HPDE6-E6E7 (cell line): ENCODE data around the gene EPHA6.
"Not testable (repeated sequence)": the region's sequence is repeated elsewhere in the genome, so short reads cannot be mapped to it uniquely, and the experiment has no call there.

ENCODE experiments used
- DNase-seq: peaks from one replicate; pipeline ENCODE4 v3.0.0; 2011; ENCODE audit warnings: missing footprints; ENCODE audit errors: extremely low spot score

EPHA6 gene

DNA sequence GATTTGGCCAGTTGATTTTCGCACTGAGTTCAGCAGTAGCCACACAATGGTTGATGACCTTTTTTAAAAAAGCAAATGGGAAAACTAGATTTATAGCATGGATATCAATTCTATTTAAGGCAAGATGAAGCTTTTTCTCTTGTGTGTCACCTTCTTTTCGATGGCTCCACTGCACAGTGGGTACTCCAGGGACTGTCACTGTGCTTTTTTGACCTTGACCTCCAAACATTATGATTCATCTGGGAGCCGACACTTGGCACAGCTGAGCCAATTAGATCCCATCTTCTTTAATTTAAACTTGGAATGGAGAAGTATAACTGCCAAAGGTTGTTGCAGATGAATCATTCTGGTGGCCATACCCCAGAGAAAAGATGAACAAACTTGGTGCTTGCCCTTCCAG lies 367.3 kb downstream of the EPHA6 start:
- DNase-seq, result no peak

DNA sequence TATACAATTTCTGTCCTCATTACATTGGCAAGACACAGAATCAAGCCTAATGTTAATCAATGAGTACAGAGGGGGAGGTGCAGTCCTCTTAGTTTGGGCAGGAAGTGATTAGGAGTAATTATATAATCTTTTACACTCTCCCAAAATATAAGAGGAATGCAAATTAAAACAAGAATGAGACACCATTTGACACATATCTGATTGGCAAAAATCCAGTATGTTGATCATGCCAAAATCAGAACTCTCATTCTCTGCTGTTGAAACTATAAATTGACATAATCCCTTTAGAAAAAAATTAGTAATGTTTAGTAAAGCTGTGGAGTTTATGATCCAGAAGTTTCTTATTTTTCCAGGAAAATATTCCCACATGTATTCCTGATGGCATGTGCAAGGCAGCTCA lies 373.4 kb downstream of the EPHA6 start:
- DNase-seq, result no peak

- DNase-seq, result no peak
These were observed 375.4 kb downstream of the EPHA6 start for GRCh38 chr3:97189835-97190234.

DNA sequence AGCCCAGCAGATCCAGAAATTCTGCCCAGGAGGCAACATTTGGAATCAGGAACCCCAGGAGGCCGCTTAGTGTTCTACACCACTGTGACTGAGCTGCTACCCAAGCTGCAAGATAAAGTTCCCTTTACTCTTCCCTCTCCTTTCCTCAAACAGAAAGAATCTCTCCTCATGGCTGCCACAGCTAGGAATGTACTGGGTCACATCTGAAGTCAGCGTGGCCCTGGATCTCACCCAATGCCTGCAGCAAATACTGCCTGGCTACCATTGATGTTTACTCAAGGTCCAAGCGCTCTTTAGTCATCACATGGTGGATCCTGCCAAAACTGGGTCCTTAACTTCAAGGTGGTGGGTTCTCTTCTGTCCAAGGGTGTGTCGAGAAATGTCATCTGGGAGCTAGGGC lies 382.7 kb downstream of the EPHA6 start:
- DNase-seq, result no peak

DNA sequence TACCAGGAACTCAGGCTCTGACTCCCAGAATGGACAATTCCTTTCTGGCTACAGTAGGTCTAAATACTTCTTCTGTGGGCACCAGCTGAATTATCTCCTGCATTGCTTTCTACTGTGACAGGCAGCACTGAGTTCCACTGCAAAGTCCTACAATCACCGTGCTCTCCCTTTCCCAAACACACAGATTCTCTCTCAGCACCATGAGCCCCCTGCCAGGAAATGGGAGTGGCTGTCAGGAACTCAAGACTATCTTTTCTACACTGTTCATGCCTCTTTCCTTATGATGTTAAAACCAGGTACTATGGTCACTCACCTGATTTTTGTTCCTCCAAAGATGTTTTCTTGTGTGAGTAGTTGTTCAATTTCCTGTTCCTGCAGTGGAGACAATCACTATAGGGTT lies 383.4 kb downstream of the EPHA6 start:
- DNase-seq, result no peak

- no peak for DNase-seq
These were observed 386.0 kb downstream of the EPHA6 start for GRCh38 chr3:97200387-97200786.

GRCh38 chr3:97201814-97202213 lies 387.4 kb downstream of the EPHA6 start:
- DNase-seq, result no peak

GRCh38 chr3:97228966-97229365 lies 414.6 kb downstream of the EPHA6 start:
- DNase-seq, result no peak

DNA sequence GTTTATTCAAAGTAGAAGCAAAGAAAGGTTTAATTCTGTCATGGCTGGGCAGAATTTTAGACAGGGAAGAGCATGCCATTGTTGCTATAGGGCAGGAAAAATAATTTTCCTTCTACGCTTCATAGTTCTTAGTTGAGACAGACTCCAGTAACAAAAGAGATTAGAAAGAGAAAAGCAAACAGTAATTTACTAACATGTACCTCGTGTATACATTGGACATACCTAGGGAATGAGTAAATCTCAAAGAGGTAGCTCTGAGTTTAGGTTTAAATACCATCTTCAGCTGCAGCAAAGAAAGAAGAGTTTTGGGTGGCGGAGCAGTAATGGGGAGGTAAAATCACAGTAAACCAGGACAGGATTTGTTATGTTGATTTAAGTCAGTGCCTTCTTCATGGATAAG lies 416.1 kb downstream of the EPHA6 start:
- DNase-seq, result no peak

GRCh38 chr3:97232393-97233034 lies 418.1 kb downstream of the EPHA6 start:
- DNase-seq, result no peak

DNA sequence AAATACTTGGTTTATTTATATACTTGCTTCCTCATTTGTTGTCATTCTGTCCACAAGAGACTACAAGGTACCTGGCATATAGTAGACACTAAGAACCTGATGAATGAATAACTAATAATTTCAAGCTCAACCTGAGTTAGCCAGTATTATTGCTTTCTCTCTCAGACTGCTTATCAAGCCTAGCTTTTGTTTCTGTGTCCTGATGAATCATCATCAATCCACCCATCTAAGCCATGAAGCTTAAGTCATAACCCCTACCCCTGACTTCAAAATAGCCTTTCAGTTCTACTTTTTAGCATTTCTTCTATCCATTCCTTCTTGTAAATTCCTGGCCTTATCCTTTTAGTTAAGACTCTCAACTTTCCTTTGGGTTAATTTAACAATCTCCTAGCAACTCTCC lies 420.8 kb downstream of the EPHA6 start:
- peak; percentile 28 for DNase-seq

- peak; percentile 10 for DNase-seq
These were observed 421.4 kb downstream of the EPHA6 start for GRCh38 chr3:97235611-97236315.

DNA sequence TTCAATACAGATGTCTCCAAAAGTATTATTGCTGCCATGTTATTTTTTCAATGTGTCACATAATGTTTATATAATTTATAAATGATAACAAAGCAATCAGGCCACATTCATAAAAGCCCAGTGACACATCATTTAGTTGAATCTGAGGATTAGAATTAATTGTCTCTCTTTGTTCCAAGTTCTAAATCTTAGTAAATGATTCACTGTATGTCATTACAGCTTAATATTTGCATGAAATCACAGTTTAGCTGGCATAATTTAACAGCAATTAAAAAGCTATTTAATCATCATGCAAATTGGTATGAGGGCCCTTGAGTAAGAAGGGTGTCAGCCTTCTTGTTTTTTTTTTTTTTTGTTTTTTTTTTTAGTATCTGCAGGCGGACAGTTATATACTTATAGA lies 427.0 kb downstream of the EPHA6 start:
- DNase-seq, result no peak

DNA sequence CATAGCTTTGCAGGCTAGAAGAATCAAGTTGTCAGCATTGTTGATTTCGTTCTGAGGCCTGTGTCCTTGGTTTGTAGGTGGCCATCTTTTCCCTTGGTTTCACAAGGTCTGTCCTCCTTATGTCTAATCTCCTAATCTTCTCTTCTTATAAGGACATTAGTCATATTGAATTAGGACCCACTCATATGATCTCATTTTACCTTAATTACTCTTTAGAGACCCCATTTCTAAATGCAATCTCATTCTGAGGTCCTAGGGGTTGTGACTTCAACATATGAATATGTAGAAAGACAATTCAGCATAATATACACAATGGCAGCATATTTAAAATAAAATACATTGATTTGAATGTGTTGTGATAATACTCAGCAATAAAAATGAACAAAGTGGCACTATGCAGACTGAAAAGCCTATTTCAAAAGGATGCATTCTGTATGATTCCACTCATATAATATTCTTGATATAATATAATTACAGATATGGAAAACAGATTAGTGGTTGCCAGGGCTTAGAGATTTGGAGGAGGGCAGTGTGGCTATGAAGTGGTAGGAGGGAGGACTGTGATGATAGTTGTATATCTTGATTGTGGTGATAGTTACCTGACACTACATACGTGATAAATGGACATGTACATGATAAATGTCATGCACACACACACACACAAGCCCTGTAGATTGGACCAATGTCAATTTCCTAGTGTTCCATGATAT lies 431.0 kb downstream of the EPHA6 start:
- no peak for DNase-seq

DNA sequence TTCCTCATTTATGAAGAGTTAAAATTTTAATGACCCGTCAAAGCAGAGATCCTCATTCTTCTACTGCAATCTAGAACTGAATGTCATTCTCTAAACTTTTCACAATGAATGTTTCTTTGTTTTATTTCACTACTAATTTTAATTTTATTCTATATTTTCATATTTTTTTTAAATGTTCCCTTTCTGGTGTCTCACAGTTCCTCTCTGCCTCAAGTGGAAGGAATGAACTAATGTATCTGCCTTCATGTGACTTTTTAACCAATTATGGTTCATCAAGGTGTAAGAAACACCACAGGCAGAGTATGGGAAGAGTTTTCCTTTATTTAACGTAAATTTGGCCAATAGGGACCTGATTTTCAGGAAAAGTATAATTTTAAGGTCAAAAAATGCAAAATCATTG lies 441.7 kb downstream of the EPHA6 start:
- no peak for DNase-seq

- DNase-seq, result no peak
These were observed 443.7 kb downstream of the EPHA6 start for GRCh38 chr3:97257942-97258697.

- no peak for DNase-seq
These were observed 444.9 kb downstream of the EPHA6 start for GRCh38 chr3:97259263-97259662.

GRCh38 chr3:97264180-97264579 lies 449.8 kb downstream of the EPHA6 start:
- DNase-seq, result no peak

DNA sequence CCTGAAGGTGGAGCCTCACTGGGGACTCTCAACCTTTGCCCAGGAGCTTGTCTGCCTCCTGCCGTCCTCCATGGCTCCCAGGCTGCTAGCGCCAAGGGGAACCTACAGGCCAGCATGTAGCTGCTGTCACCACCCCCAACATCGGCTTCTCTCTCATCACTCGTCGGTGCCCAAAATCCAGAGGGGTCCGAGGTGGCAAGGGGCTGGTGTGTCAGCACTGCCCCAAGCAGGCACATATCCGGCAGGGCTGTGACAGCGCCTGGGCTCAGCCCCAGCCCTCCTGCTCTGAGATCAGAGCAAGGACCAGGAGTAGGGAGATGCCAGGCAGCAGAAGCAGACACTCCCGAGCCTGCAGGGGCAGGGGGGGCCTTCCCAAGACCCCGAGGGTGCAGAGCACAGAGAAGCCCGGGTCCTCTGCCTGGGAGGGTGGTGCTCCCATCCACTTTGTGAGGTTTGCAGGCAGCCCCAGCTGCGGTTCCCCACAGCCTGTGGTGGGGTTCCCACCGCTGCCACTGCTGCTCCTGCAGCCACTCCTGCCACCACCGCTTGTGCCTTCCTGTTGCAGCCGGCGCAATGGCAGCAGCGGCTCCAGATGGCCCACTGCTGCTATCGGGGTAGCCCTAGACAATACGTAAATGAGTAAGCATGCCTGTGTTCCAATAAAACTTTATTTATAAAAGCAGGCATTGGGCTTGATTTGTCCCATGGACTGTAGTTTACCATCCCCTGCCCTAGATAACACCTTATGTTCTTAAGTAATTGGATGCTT lies 451.0 kb downstream of the EPHA6 start:
- DNase-seq, result no peak

GRCh38 chr3:97269202-97269601 lies 454.8 kb downstream of the EPHA6 start:
- DNase-seq, result no peak

DNA sequence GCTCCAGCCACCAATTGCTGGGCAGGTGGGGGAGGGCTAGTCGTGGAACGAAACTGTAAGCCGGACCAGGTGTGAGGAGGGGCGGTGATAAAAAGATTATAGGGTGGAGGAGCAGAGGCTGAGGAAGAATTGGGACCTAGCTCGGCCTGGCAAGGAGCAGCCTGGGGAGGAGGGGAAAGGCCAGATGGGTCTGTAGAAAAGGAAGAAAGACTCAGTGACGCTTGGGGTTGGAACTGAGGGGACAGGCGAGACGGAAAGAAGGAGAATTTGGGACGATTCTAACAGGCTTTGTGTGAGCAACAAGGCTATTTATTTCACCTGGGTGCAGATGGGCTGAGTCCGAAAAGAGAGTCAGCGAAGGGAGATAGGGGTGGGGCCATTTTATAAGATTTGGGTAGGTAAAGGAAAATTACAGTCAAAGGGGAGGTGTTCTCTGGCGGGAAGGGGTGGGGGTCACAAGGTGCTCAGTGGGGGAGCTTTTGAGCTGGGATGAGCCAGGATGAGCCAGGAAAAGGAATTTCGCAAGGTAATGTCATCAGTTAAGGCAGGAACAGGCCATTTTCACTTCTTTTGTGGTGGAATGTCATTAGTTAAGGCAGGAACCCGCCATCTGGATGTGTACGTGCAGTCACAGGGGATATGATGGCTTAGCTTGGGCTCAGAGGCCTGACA lies 462.6 kb downstream of the EPHA6 start:
- DNase-seq, result not testable (repeated sequence)
